RKO (cell line): ENCODE data around the gene DMRT1.

ENCODE experiments used
- DNase-seq: peaks from one replicate; pipeline ENCODE4 v3.0.0-alpha.2; 2016; ENCODE audit warnings: low spot score

DMRT1 gene

GRCh38 chr9:841371-842209 lies at the start of gene DMRT1:
Gene DMRT1, plus strand, starts transcription at chr9:841697. Its CDS starts 142 bp downstream, at chr9:841839.
- no peak for DNase-seq

GRCh38 chr9:792331-793260 lies 48.9 kb upstream of the DMRT1 start:
- DNase-seq = no peak

GRCh38 chr9:794386-794785 lies 47.1 kb upstream of the DMRT1 start:
- peak; percentile 44 for DNase-seq

- DNase-seq = no peak
Observed at GRCh38 chr9:795869-796268, 45.6 kb upstream of the DMRT1 start.

- DNase-seq = no peak
Observed at GRCh38 chr9:800591-801150, 40.8 kb upstream of the DMRT1 start.

- DNase-seq = no peak
Observed at GRCh38 chr9:801399-802071, 40.0 kb upstream of the DMRT1 start.

- DNase-seq = no peak
Observed at GRCh38 chr9:804026-804425, 37.5 kb upstream of the DMRT1 start.

GRCh38 chr9:805151-805550 lies 36.3 kb upstream of the DMRT1 start:
- no peak for DNase-seq

- DNase-seq = peak; percentile 60
Observed at GRCh38 chr9:806285-807156, 35.0 kb upstream of the DMRT1 start.

- DNase-seq = no peak
Observed at GRCh38 chr9:811106-811531, 30.4 kb upstream of the DMRT1 start.

- DNase-seq = no peak
Observed at GRCh38 chr9:818958-819357, 22.5 kb upstream of the DMRT1 start.

GRCh38 chr9:826500-827280 lies 14.8 kb upstream of the DMRT1 start:
- no peak for DNase-seq

- DNase-seq = no peak
Observed at GRCh38 chr9:840343-840742, 1.2 kb upstream of the DMRT1 start.

GRCh38 chr9:842635-843426 lies 1.3 kb downstream of the DMRT1 start:
- DNase-seq = no peak

- DNase-seq = no peak
Observed at GRCh38 chr9:843427-843785, 1.9 kb downstream of the DMRT1 start.

- no peak for DNase-seq
Observed at GRCh38 chr9:846852-847251, 5.4 kb downstream of the DMRT1 start.

- DNase-seq = no peak
Observed at GRCh38 chr9:847505-847904, 6.0 kb downstream of the DMRT1 start.

- DNase-seq = no peak
Observed at GRCh38 chr9:849431-849830, 7.9 kb downstream of the DMRT1 start.

- DNase-seq = no peak
Observed at GRCh38 chr9:852539-852938, 11.0 kb downstream of the DMRT1 start.

- no peak for DNase-seq
Observed at GRCh38 chr9:859251-859650, 17.8 kb downstream of the DMRT1 start.
